Prostate gland (tissue), 2 donors: ENCODE measurements around the gene GP2. TPM values are rescaled to one million over a fixed set of nuclear protein-coding genes. Genes with fewer than 3 reads are reported as not detected.
A peak's percentile ranks its signal among the peaks of the same experiment; 100 is the strongest.

Source experiments
- DNase-seq: peaks from one replicate; pipeline ENCODE4 v3.0.0-alpha.2; 2019; ENCODE audit warnings: low spot score
- H3K27ac ChIP-seq, 2 donors: fragments of 200-600 bp; sonication (generic); 2 replicates each; pipeline ENCODE4 v1.5.1; 2017 to 2019
- H3K27me3 ChIP-seq: fragments of 200-600 bp; sonication (generic); replicated peaks from 2 replicates; pipeline ENCODE4 v1.5.1; 2019; ENCODE audit not compliant: insufficient read depth
- H3K36me3 ChIP-seq, 2 donors: fragments of 200-600 bp; sonication (generic); 1 replicate in 1 of 2; 2 replicates in 1 of 2; pipeline versions ENCODE4 v1.5.1 to v1.8.1; 2017 to 2019
- H3K4me1 ChIP-seq: fragments of 200-600 bp; sonication (generic); replicated peaks from 2 replicates; pipeline ENCODE4 v1.5.1; 2019
- H3K4me3 ChIP-seq, 2 donors: fragments of 200-600 bp; sonication (generic); 2 replicates each; pipeline ENCODE4 v1.5.1; 2017 to 2019
- H3K9me3 ChIP-seq: fragments of 200-600 bp; sonication (generic); 2 replicates; pipeline ENCODE4 v1.5.1; 2017
- POLR2A ChIP-seq: fragments of 450-650 bp; IDR thresholded peaks from one replicate; pipeline ENCODE4 v1.6.1; 2016; ENCODE audit warnings: antibody characterized with exemption, mild to moderate bottlenecking
- POLR2AphosphoS5 ChIP-seq: sonication (generic); formaldehyde crosslinking; IDR thresholded peaks from one replicate; pipeline ENCODE4 v1.6.1; 2017; ENCODE audit warnings: antibody characterized with exemption
- WGBS: methylation state at CpG from one replicate; pipeline ENCODE4 v1.1.5; 2018; 5-methylcytosine and 5-hydroxymethylcytosine counted together
- intact Hi-C: fragments of 100-400 bp; cut with DNase I; formaldehyde crosslinking; loops from one replicate; pipeline ENCODE4 v1.14.2; 2022
- total RNA-seq, 2 donors: library from RNA; depleted of rRNA; stranded (reverse); fragments of >200 nt; gene quantifications; one replicate each; pipeline ENCODE4 v1.1.0, GENCODE V29; 2016
- TF ChIP-seq, protein P1 (sequence below), 4 experiments: fragments of 200-600 bp in 2 of 4; fragments of 450-650 bp in 2 of 4; sonication (generic) in 2 of 4; IDR thresholded peaks; 1 replicate in 3 of 4; 2 replicates in 1 of 4; pipeline ENCODE4 v1.5.1; 2016 to 2019; ENCODE audit warnings: antibody characterized with exemption in 4 of 4, mild to moderate bottlenecking in 2 of 4, moderate library complexity in 2 of 4

The GP2 gene
- total RNA-seq, 2 donors from 2014 or later, result 29.8 to 971 TPM

DNA sequence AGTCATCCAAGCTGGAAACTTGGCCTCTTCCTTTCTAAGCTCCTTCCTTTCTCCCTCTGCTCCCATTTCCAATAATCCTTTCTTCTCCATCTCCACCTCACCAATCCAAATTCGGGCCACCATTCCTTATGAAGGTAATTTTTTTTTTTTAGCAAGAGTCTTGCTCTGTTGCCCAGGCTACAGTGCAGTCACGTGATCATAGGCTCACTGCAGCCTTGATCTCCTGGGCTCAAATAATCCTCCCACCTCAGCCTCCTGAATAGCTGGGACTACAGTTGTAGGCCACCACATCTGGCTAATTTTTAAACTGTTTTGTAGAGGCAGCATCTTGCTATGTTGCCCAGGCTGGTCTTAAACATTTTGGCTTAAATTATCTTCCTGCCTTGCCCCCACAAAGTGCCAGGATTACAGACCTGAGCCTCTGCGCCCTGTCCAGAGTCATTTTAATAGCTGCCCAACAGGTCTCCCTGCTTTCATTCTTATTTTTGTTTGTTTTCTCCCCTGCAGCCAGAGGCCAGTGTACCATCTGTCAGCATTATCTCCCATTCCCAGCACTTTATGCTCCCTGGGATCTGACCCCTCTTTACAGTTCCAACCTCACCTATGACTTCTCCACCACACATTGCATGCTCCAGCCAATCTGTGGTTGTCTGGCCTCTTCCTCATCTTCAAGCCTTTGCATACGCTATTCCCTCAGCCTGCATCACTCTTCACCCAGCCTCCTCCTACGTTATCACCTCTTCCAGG is 2.3 kb upstream of the GP2 start:
- intact Hi-C loops, result no loop called here
- WGBS, result 69% methylated on average over 5 of the region's 5 CpGs

DNA sequence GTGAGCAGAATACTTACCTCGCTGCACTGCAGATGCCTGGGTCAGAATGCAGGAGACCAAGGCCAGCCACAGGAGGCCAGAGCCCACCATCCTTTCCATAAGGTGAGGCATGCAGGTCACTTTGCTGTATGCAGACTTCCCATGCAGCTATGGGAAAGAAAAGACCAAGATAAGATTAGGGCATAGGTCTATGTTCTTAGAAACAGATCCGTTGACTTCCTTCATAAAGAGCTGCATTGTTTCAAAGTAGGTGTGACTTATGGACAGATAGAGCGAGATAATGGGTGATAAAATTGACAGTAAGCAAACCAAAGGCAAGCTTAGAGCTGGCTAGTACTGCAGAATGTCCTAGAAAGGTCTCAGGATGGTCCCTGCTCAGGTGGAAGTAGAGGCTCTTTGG is 992 bp downstream of the GP2 start:
- Histone ChIP-seq H3K36me3 (no peaks in the 10 kb centered on the region), H3K4me3 (no peak overlapping the region), H3K27ac (no peak overlapping the region), H3K27me3 (no peaks in the 10 kb centered on the region), H3K9me3 (no peaks in the 10 kb centered on the region), H3K4me1 (peaks cover 5% of the 10 kb centered on the region)
- TF ChIP-seq POLR2AphosphoS5 (no peak), POLR2A (no peak)
- TF ChIP-seq, protein P1, sequence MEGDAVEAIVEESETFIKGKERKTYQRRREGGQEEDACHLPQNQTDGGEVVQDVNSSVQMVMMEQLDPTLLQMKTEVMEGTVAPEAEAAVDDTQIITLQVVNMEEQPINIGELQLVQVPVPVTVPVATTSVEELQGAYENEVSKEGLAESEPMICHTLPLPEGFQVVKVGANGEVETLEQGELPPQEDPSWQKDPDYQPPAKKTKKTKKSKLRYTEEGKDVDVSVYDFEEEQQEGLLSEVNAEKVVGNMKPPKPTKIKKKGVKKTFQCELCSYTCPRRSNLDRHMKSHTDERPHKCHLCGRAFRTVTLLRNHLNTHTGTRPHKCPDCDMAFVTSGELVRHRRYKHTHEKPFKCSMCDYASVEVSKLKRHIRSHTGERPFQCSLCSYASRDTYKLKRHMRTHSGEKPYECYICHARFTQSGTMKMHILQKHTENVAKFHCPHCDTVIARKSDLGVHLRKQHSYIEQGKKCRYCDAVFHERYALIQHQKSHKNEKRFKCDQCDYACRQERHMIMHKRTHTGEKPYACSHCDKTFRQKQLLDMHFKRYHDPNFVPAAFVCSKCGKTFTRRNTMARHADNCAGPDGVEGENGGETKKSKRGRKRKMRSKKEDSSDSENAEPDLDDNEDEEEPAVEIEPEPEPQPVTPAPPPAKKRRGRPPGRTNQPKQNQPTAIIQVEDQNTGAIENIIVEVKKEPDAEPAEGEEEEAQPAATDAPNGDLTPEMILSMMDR (IDR thresholded peaks at IDR 0.05), result no peak
- intact Hi-C loops, result no loop called here
- DNase-seq, result no peak
- 61% methylated on average over 3 of the region's 3 CpGs for WGBS

More for the DNA sequence above, 2.3 kb upstream of the GP2 start:
- no peak for DNase-seq
- Histone ChIP-seq H3K27me3 (no peaks in the 10 kb centered on the region), H3K36me3 (no peaks in the 10 kb centered on the region), H3K9me3 (no peaks in the 10 kb centered on the region), H3K4me1 (peaks cover 5% of the 10 kb centered on the region), H3K4me3 (no peak overlapping the region), H3K27ac (peak overlapping the region in 1 of 2 donors; percentile 22)
- TF ChIP-seq POLR2A (no peak), POLR2AphosphoS5 (no peak)
- TF ChIP-seq, protein P1 (IDR thresholded peaks at IDR 0.05), result no peak

DNA sequence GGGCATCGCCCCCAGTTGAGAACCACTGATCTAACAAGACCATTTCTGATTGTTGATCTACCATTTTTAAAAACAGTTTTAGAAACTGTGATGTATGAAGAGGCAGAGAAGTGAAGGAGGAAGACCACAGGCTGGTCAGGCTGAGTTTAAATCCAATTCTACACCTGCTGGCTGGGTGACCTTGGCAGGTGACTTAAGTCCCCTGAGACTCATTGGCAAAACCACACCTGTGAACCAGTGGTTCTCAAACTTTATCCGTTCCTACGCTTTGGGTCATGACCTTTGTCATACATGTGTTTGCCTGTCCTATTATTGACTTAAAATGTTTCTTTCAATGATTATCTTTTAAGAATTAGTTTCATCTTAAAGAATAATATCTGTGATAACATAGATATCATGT is 2.3 kb downstream of the GP2 start:
- Histone ChIP-seq H3K9me3 (no peaks in the 10 kb centered on the region), H3K36me3 (no peaks in the 10 kb centered on the region), H3K4me3 (no peak overlapping the region), H3K4me1 (peaks cover 5% of the 10 kb centered on the region), H3K27me3 (no peaks in the 10 kb centered on the region), H3K27ac (peak overlapping the region in 1 of 2 donors; percentile 43)
- DNase-seq, result no peak
- 50% methylated on average over 3 of the region's 3 CpGs for WGBS
- intact Hi-C loops, result no loop called here
- TF ChIP-seq POLR2A (no peak), POLR2AphosphoS5 (no peak)
- TF ChIP-seq, protein P1 (IDR thresholded peaks at IDR 0.05), result no peak

DNA sequence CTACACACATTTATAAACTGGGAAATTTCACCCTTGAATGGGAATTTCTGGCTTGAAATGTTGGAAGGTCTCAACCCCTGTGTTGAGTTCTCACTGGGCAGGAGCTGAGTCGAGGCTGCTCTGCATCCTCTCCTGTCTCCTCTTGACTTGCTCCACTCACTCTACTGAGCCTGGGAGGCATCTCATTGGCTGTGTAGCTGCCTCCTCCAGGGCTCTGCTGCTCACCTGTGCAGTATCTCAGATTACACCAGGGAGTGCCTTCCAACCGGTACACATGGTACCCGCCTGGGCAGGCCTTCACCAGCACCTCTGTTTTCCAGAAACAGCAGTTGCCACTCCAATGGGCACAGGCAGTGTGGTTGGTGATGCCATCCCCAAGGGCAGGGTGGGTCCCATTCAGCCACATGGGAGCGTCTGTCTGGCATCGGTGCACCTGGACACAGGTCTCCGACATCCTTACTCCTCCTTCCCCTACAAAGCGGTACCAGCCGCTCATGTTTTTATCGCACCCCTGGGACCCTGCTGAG is 3.7 kb downstream of the GP2 start:
- Histone ChIP-seq H3K4me3 (no peak overlapping the region), H3K27ac (peak overlapping the region in 1 of 2 donors; percentile 43), H3K36me3 (no peaks in the 10 kb centered on the region), H3K4me1 (peaks cover 5% of the 10 kb centered on the region), H3K27me3 (no peaks in the 10 kb centered on the region), H3K9me3 (no peaks in the 10 kb centered on the region)
- no peak for DNase-seq
- intact Hi-C loops, result no loop called here
- TF ChIP-seq, protein P1 (IDR thresholded peaks at IDR 0.05), result no peak
- no peak for TF ChIP-seq POLR2A
- TF ChIP-seq POLR2AphosphoS5, result no peak
- 71% methylated on average over 9 of the region's 9 CpGs for WGBS

DNA sequence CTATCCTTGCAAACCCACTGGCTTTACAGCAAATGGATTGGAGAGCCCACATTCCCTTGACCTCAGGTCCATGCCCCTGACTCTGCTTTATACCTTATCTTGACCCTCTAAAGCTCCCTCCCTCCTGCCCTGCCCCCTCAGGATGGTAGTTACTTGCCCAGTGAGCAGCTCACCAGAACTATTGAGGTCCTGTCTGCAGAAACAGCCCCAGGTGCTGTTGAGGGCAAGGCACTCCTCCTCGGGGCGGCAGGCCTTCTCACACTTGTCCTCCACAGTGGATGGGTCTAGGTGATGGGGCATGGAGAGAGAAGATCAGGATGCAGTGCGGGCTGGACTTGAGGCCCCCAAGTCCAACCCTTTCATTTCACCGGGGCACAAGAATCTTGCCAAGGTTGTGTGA is 4.6 kb downstream of the GP2 start:
- Histone ChIP-seq H3K4me3 (no peak overlapping the region), H3K4me1 (peaks cover 5% of the 10 kb centered on the region), H3K36me3 (no peaks in the 10 kb centered on the region), H3K9me3 (no peaks in the 10 kb centered on the region), H3K27me3 (no peaks in the 10 kb centered on the region), H3K27ac (no peak overlapping the region)
- no peak for TF ChIP-seq POLR2AphosphoS5
- TF ChIP-seq, protein P1 (IDR thresholded peaks at IDR 0.05), result no peak
- TF ChIP-seq POLR2A, result no peak
- no peak for DNase-seq
- intact Hi-C loops, result no loop called here
- WGBS, result 97% methylated on average over 4 of the region's 4 CpGs
